Tibial nerve (tissue), 4 donors: ENCODE results near the gene DNASE2B.

Experiments
- CTCF ChIP-seq, 5 experiments: fragments of 200-600 bp in 3 of 5; fragments of 450-650 bp in 2 of 5; sonication (generic) in 3 of 5; IDR thresholded peaks; one replicate each; pipeline ENCODE4 v1.5.1; 2016 to 2019; ENCODE audit warnings: antibody characterized with exemption in 5 of 5, mild to moderate bottlenecking in 3 of 5, moderate library complexity in 2 of 5
- EP300 ChIP-seq, 2 donors: sonication (generic); formaldehyde crosslinking; IDR thresholded peaks; one replicate each; pipeline ENCODE4 v1.6.1; 2017; ENCODE audit warnings: antibody characterized with exemption in 2 of 2, mild to moderate bottlenecking in 1 of 2
- POLR2A ChIP-seq, 2 donors: fragments of 450-650 bp; IDR thresholded peaks; one replicate each; pipeline ENCODE4 v1.6.1; 2017; ENCODE audit warnings: antibody characterized with exemption in 2 of 2, mild to moderate bottlenecking in 2 of 2, moderate library complexity in 2 of 2

DNA sequence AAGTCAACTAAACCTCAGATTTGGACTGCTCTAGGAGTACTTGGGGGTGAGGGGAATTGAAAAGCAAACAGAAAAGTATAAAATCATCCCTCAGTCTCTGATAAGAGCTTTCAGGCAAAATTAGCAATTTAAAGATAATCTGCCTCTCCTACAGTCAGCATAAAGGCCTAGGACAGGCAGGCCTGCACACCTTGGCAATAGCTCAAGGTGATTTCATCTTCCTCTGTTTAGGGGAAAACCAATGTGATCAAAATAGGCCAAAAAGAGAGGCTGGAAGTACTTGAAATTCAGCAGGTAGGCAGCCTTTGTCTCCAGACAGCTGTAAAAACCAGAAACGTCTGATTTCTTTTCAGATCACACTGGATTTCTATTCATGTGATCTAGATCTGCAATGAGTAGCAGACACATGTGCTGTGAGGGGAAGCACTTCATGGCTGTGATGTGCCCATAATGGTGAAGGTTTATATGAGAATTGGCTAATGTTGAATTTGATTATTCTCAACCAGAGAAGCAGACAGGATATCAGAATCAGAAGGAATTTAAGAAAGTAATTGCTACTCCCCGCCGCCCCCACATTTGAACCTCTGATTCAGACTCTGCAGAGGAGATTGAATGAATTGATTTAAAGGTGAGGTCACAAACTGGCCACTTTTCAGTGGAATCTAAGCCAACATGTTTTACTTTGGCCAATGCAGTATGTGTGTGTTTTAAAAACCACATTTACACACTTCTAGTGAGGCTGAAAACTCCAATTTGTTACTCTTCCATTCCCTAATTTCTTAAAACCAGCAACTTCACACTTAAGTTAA lies 45.8 kb upstream of the DNASE2B start:
- TF ChIP-seq CTCF (IDR thresholded peaks at IDR 0.05) (no peak), POLR2A (IDR thresholded peaks at IDR 0.05) (no peak), EP300 (IDR thresholded peaks at IDR 0.05) (no peak)
